SK-N-SH treated with all-trans-retinoic acid at 6 μM for 48 hours (cell line): ENCODE measurements around the gene PODXL2.

Experiments used
- ATAC-seq: fragments of 200-7000 bp; cut with Tn5 transposase; 3 replicates; pipeline ENCODE4 v1.9.1; 2020; ENCODE audit warnings: mild to moderate bottlenecking, moderate library complexity
- ARNTL ChIP-seq: fragments of 450-650 bp; formaldehyde crosslinking; IDR thresholded peaks from 2 replicates; pipeline ENCODE4 v1.5.0; 2020; ENCODE audit warnings: low read depth, mild to moderate bottlenecking, moderate library complexity, borderline replicate concordance
- CREB5 ChIP-seq: fragments of 250-450 bp; sonication (Bioruptor Pico); IDR thresholded peaks from 2 replicates; pipeline ENCODE4 v1.5.1; 2020; ENCODE audit warnings: low read depth, mild to moderate bottlenecking, moderate library complexity
- CSDC2 ChIP-seq: fragments of 250-450 bp; sonication (Bioruptor Pico); IDR thresholded peaks from 2 replicates; pipeline ENCODE4 v1.5.0; 2020; ENCODE audit warnings: mild to moderate bottlenecking, moderate library complexity
- ESRRG ChIP-seq: fragments of 250-450 bp; sonication (Bioruptor Pico); IDR thresholded peaks from 2 replicates; pipeline ENCODE4 v1.6.1; 2021; ENCODE audit warnings: mild to moderate bottlenecking
- GLIS3 ChIP-seq: fragments of 250-450 bp; sonication (Bioruptor Pico); IDR thresholded peaks from 2 replicates; pipeline ENCODE4 v1.5.0; 2020; ENCODE audit warnings: mild to moderate bottlenecking, moderate library complexity
- ISL1 ChIP-seq: fragments of 250-450 bp; sonication (Bioruptor Pico); IDR thresholded peaks from 2 replicates; pipeline ENCODE4 v2.1.2; 2022; ENCODE audit warnings: mild to moderate bottlenecking, moderate library complexity
- OSR1 ChIP-seq: fragments of 250-450 bp; sonication (Bioruptor Pico); IDR thresholded peaks from 2 replicates; pipeline ENCODE4 v1.8.0; 2022; ENCODE audit warnings: moderate library complexity, mild to moderate bottlenecking, inconsistent platforms
- PATZ1 ChIP-seq: fragments of 250-450 bp; sonication (Bioruptor Pico); IDR thresholded peaks from 2 replicates; pipeline ENCODE4 v1.8.0; 2020; ENCODE audit warnings: mild to moderate bottlenecking, moderate library complexity, borderline replicate concordance
- PPARA ChIP-seq: fragments of 250-450 bp; sonication (Bioruptor Pico); IDR thresholded peaks from 2 replicates; pipeline ENCODE4 v1.5.0; 2020; ENCODE audit warnings: mild to moderate bottlenecking, borderline replicate concordance
- SNAI2 ChIP-seq: fragments of 250-450 bp; sonication (Bioruptor Pico); IDR thresholded peaks from 2 replicates; pipeline ENCODE4 v1.5.0; 2020; ENCODE audit warnings: mild to moderate bottlenecking, moderate library complexity
- TCF4 ChIP-seq: fragments of 250-450 bp; sonication (Bioruptor Pico); IDR thresholded peaks from 2 replicates; pipeline ENCODE4 v1.8.0; 2021; ENCODE audit warnings: mild to moderate bottlenecking, moderate library complexity, borderline replicate concordance
- TOX ChIP-seq: fragments of 250-450 bp; sonication (Bioruptor Pico); IDR thresholded peaks from 2 replicates; pipeline ENCODE4 v1.8.0; 2021; ENCODE audit warnings: mild to moderate bottlenecking, moderate library complexity, borderline replicate concordance
- ZC3H10 ChIP-seq: fragments of 250-450 bp; sonication (Bioruptor Pico); IDR thresholded peaks from 2 replicates; pipeline ENCODE4 v1.5.1; 2021; ENCODE audit warnings: mild to moderate bottlenecking, moderate library complexity
- ZFP3 ChIP-seq: fragments of 250-450 bp; sonication (Bioruptor Pico); IDR thresholded peaks from 2 replicates; pipeline ENCODE4 v1.5.0; 2020; ENCODE audit warnings: mild to moderate bottlenecking, moderate library complexity
- ZFP30 ChIP-seq: fragments of 450-650 bp; formaldehyde crosslinking; IDR thresholded peaks from 2 replicates; pipeline ENCODE4 v1.5.0; 2022; ENCODE audit warnings: mild to moderate bottlenecking, moderate library complexity
- ZNF565 ChIP-seq: fragments of 450-650 bp; formaldehyde crosslinking; conservative IDR thresholded peaks from 2 replicates; pipeline ENCODE4 v1.5.0; 2020; ENCODE audit warnings: low read depth, mild to moderate bottlenecking, moderate library complexity
- ZNF70 ChIP-seq: fragments of 450-650 bp; formaldehyde crosslinking; IDR thresholded peaks from 2 replicates; pipeline ENCODE4 v1.5.0; 2020; ENCODE audit warnings: mild to moderate bottlenecking, moderate library complexity

The PODXL2 gene

GRCh38 chr3:127590593-127591465, 38.2 kb upstream of the PODXL2 start, which contains the start of gene TPRA1 (continued):
- TF ChIP-seq PATZ1 (CRISPR knock-in tag): no peak
- no peak for TF ChIP-seq ZC3H10 (CRISPR knock-in tag)
- no peak for TF ChIP-seq ISL1 (CRISPR knock-in tag)

- TF ChIP-seq PPARA (CRISPR knock-in tag) (no peak), OSR1 (no peak), SNAI2 (CRISPR knock-in tag) (no peak), ISL1 (CRISPR knock-in tag) (no peak), ARNTL (CRISPR knock-in tag) (no peak), ZFP3 (CRISPR knock-in tag) (no peak), TOX (no peak), ZFP30 (no peak), ZC3H10 (CRISPR knock-in tag) (no peak)
- TF ChIP-seq, all 23 proteins: peak for 0
- ATAC-seq: no peak
Observed at GRCh38 chr3:127593178-127593577, 35.8 kb upstream of the PODXL2 start.

GRCh38 chr3:127595303-127595702, 33.7 kb upstream of the PODXL2 start:
- no peak for TF ChIP-seq TCF4 (CRISPR knock-in tag)
- TF ChIP-seq ESRRG (CRISPR knock-in tag): no peak
- TF ChIP-seq CREB5: no peak
- TF ChIP-seq CSDC2 (CRISPR knock-in tag): no peak
- TF ChIP-seq ZFP3 (CRISPR knock-in tag): no peak
- no peak for ATAC-seq

- ATAC-seq: no peak
- no peak for TF ChIP-seq GLIS3 (CRISPR knock-in tag)
- TF ChIP-seq ZNF565 (CRISPR knock-in tag): no peak
- TF ChIP-seq ZFP30: no peak
- TF ChIP-seq ARNTL (CRISPR knock-in tag): no peak
- TF ChIP-seq TCF4 (CRISPR knock-in tag): no peak
- TF ChIP-seq ZNF70: no peak
- no peak for TF ChIP-seq SNAI2 (CRISPR knock-in tag)
Observed at GRCh38 chr3:127597020-127597771, 31.8 kb upstream of the PODXL2 start.

GRCh38 chr3:127598841-127599570, 30.0 kb upstream of the PODXL2 start:
- TF ChIP-seq TCF4 (CRISPR knock-in tag) (no peak), ISL1 (CRISPR knock-in tag) (no peak), OSR1 (no peak), TOX (no peak), ZFP30 (no peak), PPARA (CRISPR knock-in tag) (no peak), PATZ1 (CRISPR knock-in tag) (no peak), ESRRG (CRISPR knock-in tag) (no peak)
- ATAC-seq: no peak
